HepG2 (cell line): ENCODE results near the gene EMC9. TPM values are rescaled to one million over a fixed set of nuclear protein-coding genes. Genes with fewer than 3 reads are reported as not detected.

Experiments
- E2F2 ChIP-seq: sonication (generic); formaldehyde crosslinking; IDR thresholded peaks from 2 replicates; pipeline ENCODE4 v1.4.0; 2020; ENCODE audit warnings: missing genetic modification reagents, borderline replicate concordance
- HOXA3 ChIP-seq: sonication (generic); formaldehyde crosslinking; IDR thresholded peaks from 2 replicates; pipeline ENCODE4 v1.5.0; 2020; ENCODE audit warnings: missing genetic modification reagents
- IRF2 ChIP-seq: IDR thresholded peaks from 2 replicates; pipeline ENCODE4 v1.6.1; 2018; ENCODE audit warnings: missing genetic modification reagents, missing compliant biosample characterization
- RCOR2 ChIP-seq: IDR thresholded peaks from 2 replicates; pipeline ENCODE4 v1.6.1; 2016; ENCODE audit warnings: missing biosample characterization, missing genetic modification reagents
- SALL1 ChIP-seq: sonication (generic); formaldehyde crosslinking; IDR thresholded peaks from 2 replicates; pipeline ENCODE4 v1.8.0; 2022; ENCODE audit warnings: mild to moderate bottlenecking, missing genetic modification reagents
- SOX6 ChIP-seq, 2 experiments: fragments of 450-650 bp in 1 of 2; sonication (generic) in 1 of 2; formaldehyde crosslinking in 1 of 2; IDR thresholded peaks; 2 replicates each; pipeline versions ENCODE4 v1.4.0 to v1.6.1; 2017 to 2020; ENCODE audit warnings: antibody characterized with exemption in 1 of 2, mild to moderate bottlenecking in 1 of 2, missing genetic modification reagents in 1 of 2
- SP1 ChIP-seq, 2 experiments: fragments of 450-650 bp in 1 of 2; sonication (generic) in 1 of 2; formaldehyde crosslinking in 1 of 2; IDR thresholded peaks; 2 replicates each; pipeline versions ENCODE4 v1.4.0 to v1.6.1; 2016 to 2020; ENCODE audit warnings: missing genetic modification reagents in 1 of 2
- ZBTB20 ChIP-seq: sonication (generic); formaldehyde crosslinking; IDR thresholded peaks from 2 replicates; pipeline ENCODE4 v1.8.1; 2023; ENCODE audit warnings: missing genetic modification reagents, low read depth, mild to moderate bottlenecking, borderline replicate concordance
- ZNF20 ChIP-seq: sonication (generic); formaldehyde crosslinking; IDR thresholded peaks from 2 replicates; pipeline ENCODE4 v1.4.0; 2020; ENCODE audit warnings: mild to moderate bottlenecking, moderate library complexity, missing genetic modification reagents
- ZNF263 ChIP-seq: sonication (generic); formaldehyde crosslinking; IDR thresholded peaks from 2 replicates; pipeline ENCODE4 v1.4.0; 2020; ENCODE audit warnings: missing genetic modification reagents
- ZNF318 ChIP-seq: sonication (generic); formaldehyde crosslinking; IDR thresholded peaks from 2 replicates; pipeline ENCODE4 v1.4.0; 2020; ENCODE audit warnings: mild to moderate bottlenecking, missing genetic modification reagents
- ZNF468 ChIP-seq: sonication (generic); formaldehyde crosslinking; IDR thresholded peaks from 2 replicates; pipeline ENCODE4 v1.8.0; 2022; ENCODE audit warnings: mild to moderate bottlenecking, moderate library complexity, missing genetic modification reagents
- ZNF678 ChIP-seq: sonication (generic); formaldehyde crosslinking; IDR thresholded peaks from 2 replicates; pipeline ENCODE4 v1.4.0; 2020; ENCODE audit warnings: mild to moderate bottlenecking, missing genetic modification reagents
- ZNF792 ChIP-seq: IDR thresholded peaks from 2 replicates; pipeline ENCODE4 v1.6.1; 2016
- ZSCAN30 ChIP-seq: sonication (generic); formaldehyde crosslinking; IDR thresholded peaks from 2 replicates; pipeline ENCODE4 v1.5.0; 2020; ENCODE audit warnings: mild to moderate bottlenecking, missing genetic modification reagents
- polyA plus RNA-seq, 8 experiments: library from polyadenylated mRNA; depleted of rRNA in 3 of 8; stranded (reverse) in 7 of 8; unstranded in 1 of 8; fragments of >200 nt; fragmentation: Illumina TruSeq in 4 of 8; extraction: Trizol in 4 of 8; gene quantifications; 2 replicates each; pipeline versions ENCODE4 v1.2.1 to v1.2.3, GENCODE V29; 2011 to 2016; ENCODE audit warnings: low read depth in 4 of 8, missing spikeins in 1 of 8, mixed read lengths in 1 of 8; ENCODE audit not compliant: insufficient read depth in 1 of 8
- total RNA-seq, 5 experiments: library from RNA; depleted of rRNA; stranded (reverse); fragments of >200 nt; fragmentation: Illumina TruSeq; extraction: Trizol; gene quantifications; 2 replicates each; pipeline ENCODE4 v1.2.3, GENCODE V29; 2016; ENCODE audit warnings: low read depth in 1 of 5
- TF ChIP-seq, protein P1 (sequence below): sonication (generic); formaldehyde crosslinking; IDR thresholded peaks from 2 replicates; pipeline ENCODE4 v1.8.1; 2023; ENCODE audit warnings: mild to moderate bottlenecking, missing genetic modification reagents, borderline replicate concordance
- TF ChIP-seq, protein P2 (sequence below): sonication (generic); formaldehyde crosslinking; IDR thresholded peaks from 2 replicates; pipeline ENCODE4 v1.4.0; 2020; ENCODE audit warnings: missing genetic modification reagents

EMC9 gene
- total and polyA plus RNA-seq, 2 of the 13 experiments (the other 11 are each of a cell fraction or from before 2014, with no cell fraction given) = 60.5 to 78.7 TPM

DNA sequence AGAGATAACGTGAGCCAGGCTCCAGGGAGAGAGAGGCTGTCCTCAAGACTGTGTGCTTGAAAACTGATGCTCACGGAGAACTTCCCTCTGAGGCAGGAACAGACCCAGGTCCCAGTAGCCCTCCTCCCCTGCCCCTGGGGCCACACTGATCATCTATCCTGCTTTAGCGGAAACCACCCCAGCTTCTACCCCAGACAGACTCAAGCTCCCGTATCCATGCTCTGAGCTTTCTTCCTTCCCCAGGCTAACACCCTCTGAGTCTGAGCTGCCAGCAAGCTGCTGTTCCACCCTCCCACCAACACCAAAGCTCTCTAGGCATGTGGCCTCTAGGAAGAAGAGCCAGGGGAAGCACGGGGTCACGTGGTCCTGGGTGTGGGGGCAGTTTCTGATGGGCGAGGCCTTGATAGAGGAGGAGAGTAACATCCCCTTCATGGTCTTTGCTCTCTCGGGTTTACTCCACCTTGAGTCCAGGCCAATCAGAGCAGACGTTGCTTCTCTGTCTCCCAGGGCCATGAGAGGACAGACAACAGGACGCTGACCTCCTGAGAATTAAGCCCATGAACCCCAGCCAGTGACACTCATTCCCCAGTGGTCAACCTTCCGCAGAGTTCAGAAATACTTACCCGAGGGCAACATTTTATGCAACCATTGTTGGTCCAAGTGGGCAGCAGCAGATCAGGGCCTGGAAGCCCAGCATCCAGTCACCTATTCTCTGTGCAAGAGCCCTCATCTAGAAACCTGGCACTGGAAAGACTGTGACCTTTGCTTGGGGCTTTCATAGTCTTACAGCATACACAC lies 45.9 kb downstream of the EMC9 start (continued):
- TF ChIP-seq ZNF678 (CRISPR knock-in tag) (peak; percentile 90; the same call in 1 of the 2 replicates), SP1 (IDR thresholded peaks at IDR 0.05) (no peak), SP1 (CRISPR knock-in tag; IDR thresholded peaks at IDR 0.05) (peak; percentile 82), ZBTB20 (peak; percentile 99), ZNF20 (CRISPR knock-in tag) (peak; percentile 26; the same call in 1 of the 2 replicates), SALL1 (CRISPR knock-in tag) (peak; percentile 99), SOX6 (IDR thresholded peaks at IDR 0.05) (no peak), SOX6 (CRISPR knock-in tag; IDR thresholded peaks at IDR 0.05) (peak; percentile 90), ZNF263 (CRISPR knock-in tag) (peak; percentile 74), IRF2 (CRISPR knock-in tag) (peak; percentile 98), ZNF792 (CRISPR knock-in tag) (peak; percentile 100), ZNF468 (CRISPR knock-in tag) (no peak), HOXA3 (CRISPR knock-in tag) (peak; percentile 94), RCOR2 (CRISPR knock-in tag) (peak; percentile 15; the same call in 1 of the 2 replicates), E2F2 (CRISPR knock-in tag) (no peak), ZNF318 (CRISPR knock-in tag) (peak; percentile 98), ZSCAN30 (no peak)
- TF ChIP-seq, protein P1, sequence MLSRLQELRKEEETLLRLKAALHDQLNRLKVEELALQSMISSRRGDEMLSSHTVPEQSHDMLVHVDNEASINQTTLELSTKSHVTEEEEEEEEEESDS = no peak; the same call in 1 of the 2 replicates
- TF ChIP-seq, protein P2, sequence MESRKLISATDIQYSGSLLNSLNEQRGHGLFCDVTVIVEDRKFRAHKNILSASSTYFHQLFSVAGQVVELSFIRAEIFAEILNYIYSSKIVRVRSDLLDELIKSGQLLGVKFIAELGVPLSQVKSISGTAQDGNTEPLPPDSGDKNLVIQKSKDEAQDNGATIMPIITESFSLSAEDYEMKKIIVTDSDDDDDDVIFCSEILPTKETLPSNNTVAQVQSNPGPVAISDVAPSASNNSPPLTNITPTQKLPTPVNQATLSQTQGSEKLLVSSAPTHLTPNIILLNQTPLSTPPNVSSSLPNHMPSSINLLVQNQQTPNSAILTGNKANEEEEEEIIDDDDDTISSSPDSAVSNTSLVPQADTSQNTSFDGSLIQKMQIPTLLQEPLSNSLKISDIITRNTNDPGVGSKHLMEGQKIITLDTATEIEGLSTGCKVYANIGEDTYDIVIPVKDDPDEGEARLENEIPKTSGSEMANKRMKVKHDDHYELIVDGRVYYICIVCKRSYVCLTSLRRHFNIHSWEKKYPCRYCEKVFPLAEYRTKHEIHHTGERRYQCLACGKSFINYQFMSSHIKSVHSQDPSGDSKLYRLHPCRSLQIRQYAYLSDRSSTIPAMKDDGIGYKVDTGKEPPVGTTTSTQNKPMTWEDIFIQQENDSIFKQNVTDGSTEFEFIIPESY = no peak; the same call in 1 of the 2 replicates
